Measurements from ENCODE around the gene LRCH2. TPM values are rescaled to one million over a fixed set of nuclear protein-coding genes. Genes with fewer than 3 reads are reported as not detected.

Gene LRCH2
- total RNA-seq = 1 to 10 TPM; 1.2 to 7.8 (median 4.5) TPM

- Histone ChIP-seq H3K36me3 (no peaks in the 10 kb centered on the region), H3K27me3 (no peaks in the 10 kb centered on the region), H3K4me3 (peak within 1 kb of the TSS; percentile 16 to 47 (median 34)), H3K27ac (peak within 1 kb of the TSS; percentile 65 to 78 (median 73)), H3K9me3 (no peaks in the 10 kb centered on the region), H3K4me1 (no peaks in the 10 kb centered on the region)
- TF ChIP-seq POLR2AphosphoS5 (IDR thresholded peaks at IDR 0.05) (no peak), EP300 (IDR thresholded peaks at IDR 0.05; ENCODE audit: low read depth) (no peak), CTCF (IDR thresholded peaks at IDR 0.05) (no peak), POLR2A (IDR thresholded peaks at IDR 0.05) (no peak)
- 40% methylated on average over 52 of the region's 59 CpGs; no CpG with 5 or more reads in 1 of the 2 donors for WGBS, 2 donors (ENCODE audit: low coverage in 1 of 2)
- intact Hi-C loops (cut with DNase I; ENCODE audit: low total_unique reads) = no loop called here
- in situ Hi-C loops (cut with MboI; ENCODE audit: low pct_ligation_motif_present in 1 of 4, low pct_unique_long_range_greater_than_20kb in 1 of 4, low sequenced_read_pairs in 3 of 4) = no loop called here
- no peak for DNase-seq
Observed at GRCh38 chrX:115233497-115234455, at the start of gene LRCH2. Gene LRCH2, minus strand, starts transcription at chrX:115234096. Its CDS starts 55 bp downstream, at chrX:115234041.

- H3K4me1 ChIP-seq = no peaks in the 10 kb centered on the region
- H3K9me3 ChIP-seq = no peaks in the 10 kb centered on the region
- H3K4me3 ChIP-seq = no peak overlapping the region
- H3K27ac ChIP-seq = no peak overlapping the region
- in situ Hi-C loops (cut with MboI; ENCODE audit: low pct_ligation_motif_present in 1 of 4, low pct_unique_long_range_greater_than_20kb in 1 of 4, low sequenced_read_pairs in 3 of 4) (no loop called here), intact Hi-C loops (cut with DNase I; ENCODE audit: low total_unique reads) (no loop called here)
- WGBS, 2 donors (ENCODE audit: low coverage in 1 of 2) = 75% methylated on average over 1 of the region's 1 CpG; no CpG with 5 or more reads in 1 of the 2 donors
- TF ChIP-seq CTCF (IDR thresholded peaks at IDR 0.05) = no peak
- DNase-seq = no peak
- H3K27me3 ChIP-seq = no peaks in the 10 kb centered on the region
- no peaks in the 10 kb centered on the region for H3K36me3 ChIP-seq
Observed at GRCh38 chrX:115269051-115269683, 35.3 kb upstream of the LRCH2 start.

GRCh38 chrX:115268421-115268820, 34.5 kb upstream of the LRCH2 start:
- no peak for DNase-seq
- Histone ChIP-seq H3K27me3 (no peaks in the 10 kb centered on the region), H3K36me3 (no peaks in the 10 kb centered on the region), H3K4me1 (no peaks in the 10 kb centered on the region), H3K4me3 (no peak overlapping the region), H3K27ac (no peak overlapping the region), H3K9me3 (no peaks in the 10 kb centered on the region)
- peak in 1 of 5 experiments; percentile 22 for TF ChIP-seq CTCF (IDR thresholded peaks at IDR 0.05)
- TF ChIP-seq POLR2AphosphoS5 (IDR thresholded peaks at IDR 0.05) = no peak
- no peak for TF ChIP-seq POLR2A (IDR thresholded peaks at IDR 0.05)
- intact Hi-C loops (cut with DNase I; ENCODE audit: low total_unique reads) = no loop called here
- in situ Hi-C loops (cut with MboI; ENCODE audit: low pct_ligation_motif_present in 1 of 4, low pct_unique_long_range_greater_than_20kb in 1 of 4, low sequenced_read_pairs in 3 of 4) = no loop called here
- WGBS, 2 donors (ENCODE audit: low coverage in 1 of 2) = 35 to 50% methylated on average over 1 to 3 of the region's 3 CpGs

- intact Hi-C loops (cut with DNase I; ENCODE audit: low total_unique reads) = no loop called here
- Histone ChIP-seq H3K4me1 (no peaks in the 10 kb centered on the region), H3K9me3 (no peaks in the 10 kb centered on the region), H3K4me3 (no peak overlapping the region), H3K36me3 (no peaks in the 10 kb centered on the region), H3K27ac (no peak overlapping the region), H3K27me3 (no peaks in the 10 kb centered on the region)
- in situ Hi-C loops (cut with MboI; ENCODE audit: low pct_ligation_motif_present in 1 of 4, low pct_unique_long_range_greater_than_20kb in 1 of 4, low sequenced_read_pairs in 3 of 4) = no loop called here
- 59% methylated on average over 2 of the region's 2 CpGs; no CpG with 5 or more reads in 1 of the 2 donors for WGBS, 2 donors (ENCODE audit: low coverage in 1 of 2)
- no peak for DNase-seq
- TF ChIP-seq CTCF (IDR thresholded peaks at IDR 0.05) (no peak), POLR2A (IDR thresholded peaks at IDR 0.05) (no peak), POLR2AphosphoS5 (IDR thresholded peaks at IDR 0.05) (no peak), EP300 (IDR thresholded peaks at IDR 0.05; ENCODE audit: low read depth) (no peak)
Observed at GRCh38 chrX:115266300-115266699, 32.4 kb upstream of the LRCH2 start.

All from transverse colon (tissue), 4 donors.